GM13977 (cell line): ENCODE data around the gene PRPSAP2.
A peak's percentile ranks its signal among the peaks of the same experiment; 100 is the strongest.

ENCODE experiments used
- DNase-seq: peaks from one replicate; pipeline ENCODE4 v3.0.0; 2012; ENCODE audit warnings: low spot score
- CTCF ChIP-seq: IDR thresholded peaks from 2 replicates; pipeline ENCODE4 v1.5.1; 2012; ENCODE audit warnings: mild to moderate bottlenecking, control low read depth; ENCODE audit not compliant: insufficient read depth; ENCODE audit errors: extremely low read depth, missing control alignments
- in situ Hi-C: fragments of 300-500 bp; cut with MboI; formaldehyde crosslinking; loops from one replicate; pipeline ENCODE4 v1.12.0; 2022; ENCODE audit warnings: low sequenced_read_pairs, low pct_unique_long_range_greater_than_20kb, mixed read lengths, inconsistent platforms; ENCODE audit not compliant: unreplicated experiment

PRPSAP2 gene

GRCh38 chr17:18960803-18961511 lies 103.0 kb downstream of the PRPSAP2 start:
- in situ Hi-C loops, result no loop called here
- TF ChIP-seq CTCF, result peak; percentile 88

GRCh38 chr17:18961634-18962493 lies 103.9 kb downstream of the PRPSAP2 start:
- DNase-seq, result peak; percentile 74
- TF ChIP-seq CTCF, result no peak
- in situ Hi-C loops, result no loop called here

More at GRCh38 chr17:18960803-18961511, 103.0 kb downstream of the PRPSAP2 start:
- DNase-seq, result peak; percentile 91

GRCh38 chr17:18962494-18962815 lies 104.5 kb downstream of the PRPSAP2 start:
- TF ChIP-seq CTCF, result no peak
- in situ Hi-C loops, result no loop called here
- DNase-seq, result no peak

GRCh38 chr17:18963126-18964017 lies 105.4 kb downstream of the PRPSAP2 start:
- in situ Hi-C loops, result no loop called here
- TF ChIP-seq CTCF, result no peak
- DNase-seq, result no peak

- in situ Hi-C loops, result no loop called here
- TF ChIP-seq CTCF, result no peak
- DNase-seq, result no peak
Observed at GRCh38 chr17:18964018-18964351, 106.1 kb downstream of the PRPSAP2 start.

- no peak for DNase-seq
- in situ Hi-C loops, result no loop called here
- TF ChIP-seq CTCF, result no peak
Observed at GRCh38 chr17:18964550-18964949, 106.6 kb downstream of the PRPSAP2 start.
